HepG2 (cell line): Measurements from ENCODE around the gene PDIA5.

Experiments
- BRD4 ChIP-seq: sonication (generic); formaldehyde crosslinking; IDR thresholded peaks from 2 replicates; pipeline ENCODE4 v1.4.0; 2020; ENCODE audit warnings: missing genetic modification reagents
- CTCF ChIP-seq: sonication (generic); formaldehyde crosslinking; IDR thresholded peaks from 2 replicates; pipeline ENCODE4 v1.5.0; 2020; ENCODE audit warnings: mild to moderate bottlenecking, missing genetic modification reagents, moderate library complexity
- HNF4A ChIP-seq: sonication (generic); formaldehyde crosslinking; IDR thresholded peaks from 2 replicates; pipeline ENCODE4 v1.4.0; 2020; ENCODE audit warnings: missing genetic modification reagents
- MAFF ChIP-seq: IDR thresholded peaks from 2 replicates; pipeline ENCODE4 v1.6.1; 2011; ENCODE audit warnings: low read depth, low read length, improper control_type of control experiment
- NCOA1 ChIP-seq: sonication (generic); formaldehyde crosslinking; IDR thresholded peaks from 2 replicates; pipeline ENCODE4 v1.9.0; 2021; ENCODE audit warnings: missing genetic modification reagents
- NFYC ChIP-seq: IDR thresholded peaks from 2 replicates; pipeline ENCODE4 v1.6.1; 2016; ENCODE audit warnings: missing genetic modification reagents, missing compliant biosample characterization
- POLR2AphosphoS5 ChIP-seq: IDR thresholded peaks from 2 replicates; pipeline ENCODE4 v1.6.1; 2012; ENCODE audit warnings: low read depth, low read length
- RFX5 ChIP-seq: IDR thresholded peaks from 2 replicates; pipeline ENCODE4 v1.6.1; 2011; ENCODE audit warnings: low read depth, low read length, improper control_type of control experiment
- ZNF776 ChIP-seq: sonication (generic); formaldehyde crosslinking; IDR thresholded peaks from 2 replicates; pipeline ENCODE4 v1.4.0; 2020; ENCODE audit warnings: mild to moderate bottlenecking, missing genetic modification reagents
- TF ChIP-seq, protein P1 (sequence below): sonication (generic); formaldehyde crosslinking; IDR thresholded peaks from 2 replicates; pipeline ENCODE4 v1.8.1; 2022; ENCODE audit warnings: low read depth, mild to moderate bottlenecking, missing genetic modification reagents
- TF ChIP-seq, protein P2 (sequence below): sonication (generic); formaldehyde crosslinking; conservative IDR thresholded peaks from 2 replicates; pipeline ENCODE4 v1.4.0; 2020; ENCODE audit warnings: mild to moderate bottlenecking, missing genetic modification reagents, moderate library complexity
- TF ChIP-seq, protein P3 (sequence below), 2 experiments: IDR thresholded peaks; 2 replicates each; pipeline ENCODE4 v1.6.1; 2011 to 2012; ENCODE audit warnings: low read length in 2 of 2, borderline replicate concordance in 1 of 2, low read depth in 1 of 2, mild to moderate bottlenecking in 1 of 2, moderate library complexity in 1 of 2

DNA sequence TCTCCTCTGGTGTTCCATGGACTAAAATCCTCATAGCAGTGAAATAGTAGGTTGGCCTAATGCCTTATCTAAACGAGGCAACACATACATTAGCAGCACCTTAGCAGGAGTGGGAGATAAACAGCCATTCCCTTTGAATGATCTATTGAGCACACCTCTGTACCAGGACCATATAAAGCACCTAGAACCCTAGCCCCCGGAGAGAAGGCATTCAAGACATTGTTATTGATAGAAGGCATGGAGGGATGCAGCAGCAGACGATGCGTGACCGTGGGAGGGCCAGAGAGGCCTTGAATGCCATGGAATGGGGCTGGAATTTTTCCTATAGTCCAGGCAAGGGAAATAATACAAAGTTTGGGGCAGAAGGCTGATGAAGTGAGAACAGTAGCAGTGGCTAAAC is 32.7 kb upstream of the PDIA5 start:
- TF ChIP-seq ZNF776 (CRISPR knock-in tag) (no peak), HNF4A (CRISPR knock-in tag) (no peak), NCOA1 (CRISPR knock-in tag) (no peak), BRD4 (no peak), RFX5 (no peak), NFYC (no peak), MAFF (no peak), POLR2AphosphoS5 (no peak), CTCF (CRISPR knock-in tag) (no peak)
- TF ChIP-seq, protein P1, sequence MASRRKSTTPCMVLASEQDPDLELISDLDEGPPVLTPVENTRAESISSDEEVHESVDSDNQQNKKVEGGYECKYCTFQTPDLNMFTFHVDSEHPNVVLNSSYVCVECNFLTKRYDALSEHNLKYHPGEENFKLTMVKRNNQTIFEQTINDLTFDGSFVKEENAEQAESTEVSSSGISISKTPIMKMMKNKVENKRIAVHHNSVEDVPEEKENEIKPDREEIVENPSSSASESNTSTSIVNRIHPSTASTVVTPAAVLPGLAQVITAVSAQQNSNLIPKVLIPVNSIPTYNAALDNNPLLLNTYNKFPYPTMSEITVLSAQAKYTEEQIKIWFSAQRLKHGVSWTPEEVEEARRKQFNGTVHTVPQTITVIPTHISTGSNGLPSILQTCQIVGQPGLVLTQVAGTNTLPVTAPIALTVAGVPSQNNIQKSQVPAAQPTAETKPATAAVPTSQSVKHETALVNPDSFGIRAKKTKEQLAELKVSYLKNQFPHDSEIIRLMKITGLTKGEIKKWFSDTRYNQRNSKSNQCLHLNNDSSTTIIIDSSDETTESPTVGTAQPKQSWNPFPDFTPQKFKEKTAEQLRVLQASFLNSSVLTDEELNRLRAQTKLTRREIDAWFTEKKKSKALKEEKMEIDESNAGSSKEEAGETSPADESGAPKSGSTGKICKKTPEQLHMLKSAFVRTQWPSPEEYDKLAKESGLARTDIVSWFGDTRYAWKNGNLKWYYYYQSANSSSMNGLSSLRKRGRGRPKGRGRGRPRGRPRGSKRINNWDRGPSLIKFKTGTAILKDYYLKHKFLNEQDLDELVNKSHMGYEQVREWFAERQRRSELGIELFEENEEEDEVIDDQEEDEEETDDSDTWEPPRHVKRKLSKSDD (CRISPR knock-in tag) = no peak
- TF ChIP-seq, protein P2, sequence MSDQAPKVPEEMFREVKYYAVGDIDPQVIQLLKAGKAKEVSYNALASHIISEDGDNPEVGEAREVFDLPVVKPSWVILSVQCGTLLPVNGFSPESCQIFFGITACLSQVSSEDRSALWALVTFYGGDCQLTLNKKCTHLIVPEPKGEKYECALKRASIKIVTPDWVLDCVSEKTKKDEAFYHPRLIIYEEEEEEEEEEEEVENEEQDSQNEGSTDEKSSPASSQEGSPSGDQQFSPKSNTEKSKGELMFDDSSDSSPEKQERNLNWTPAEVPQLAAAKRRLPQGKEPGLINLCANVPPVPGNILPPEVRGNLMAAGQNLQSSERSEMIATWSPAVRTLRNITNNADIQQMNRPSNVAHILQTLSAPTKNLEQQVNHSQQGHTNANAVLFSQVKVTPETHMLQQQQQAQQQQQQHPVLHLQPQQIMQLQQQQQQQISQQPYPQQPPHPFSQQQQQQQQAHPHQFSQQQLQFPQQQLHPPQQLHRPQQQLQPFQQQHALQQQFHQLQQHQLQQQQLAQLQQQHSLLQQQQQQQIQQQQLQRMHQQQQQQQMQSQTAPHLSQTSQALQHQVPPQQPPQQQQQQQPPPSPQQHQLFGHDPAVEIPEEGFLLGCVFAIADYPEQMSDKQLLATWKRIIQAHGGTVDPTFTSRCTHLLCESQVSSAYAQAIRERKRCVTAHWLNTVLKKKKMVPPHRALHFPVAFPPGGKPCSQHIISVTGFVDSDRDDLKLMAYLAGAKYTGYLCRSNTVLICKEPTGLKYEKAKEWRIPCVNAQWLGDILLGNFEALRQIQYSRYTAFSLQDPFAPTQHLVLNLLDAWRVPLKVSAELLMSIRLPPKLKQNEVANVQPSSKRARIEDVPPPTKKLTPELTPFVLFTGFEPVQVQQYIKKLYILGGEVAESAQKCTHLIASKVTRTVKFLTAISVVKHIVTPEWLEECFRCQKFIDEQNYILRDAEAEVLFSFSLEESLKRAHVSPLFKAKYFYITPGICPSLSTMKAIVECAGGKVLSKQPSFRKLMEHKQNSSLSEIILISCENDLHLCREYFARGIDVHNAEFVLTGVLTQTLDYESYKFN = no peak
- TF ChIP-seq, protein P3, sequence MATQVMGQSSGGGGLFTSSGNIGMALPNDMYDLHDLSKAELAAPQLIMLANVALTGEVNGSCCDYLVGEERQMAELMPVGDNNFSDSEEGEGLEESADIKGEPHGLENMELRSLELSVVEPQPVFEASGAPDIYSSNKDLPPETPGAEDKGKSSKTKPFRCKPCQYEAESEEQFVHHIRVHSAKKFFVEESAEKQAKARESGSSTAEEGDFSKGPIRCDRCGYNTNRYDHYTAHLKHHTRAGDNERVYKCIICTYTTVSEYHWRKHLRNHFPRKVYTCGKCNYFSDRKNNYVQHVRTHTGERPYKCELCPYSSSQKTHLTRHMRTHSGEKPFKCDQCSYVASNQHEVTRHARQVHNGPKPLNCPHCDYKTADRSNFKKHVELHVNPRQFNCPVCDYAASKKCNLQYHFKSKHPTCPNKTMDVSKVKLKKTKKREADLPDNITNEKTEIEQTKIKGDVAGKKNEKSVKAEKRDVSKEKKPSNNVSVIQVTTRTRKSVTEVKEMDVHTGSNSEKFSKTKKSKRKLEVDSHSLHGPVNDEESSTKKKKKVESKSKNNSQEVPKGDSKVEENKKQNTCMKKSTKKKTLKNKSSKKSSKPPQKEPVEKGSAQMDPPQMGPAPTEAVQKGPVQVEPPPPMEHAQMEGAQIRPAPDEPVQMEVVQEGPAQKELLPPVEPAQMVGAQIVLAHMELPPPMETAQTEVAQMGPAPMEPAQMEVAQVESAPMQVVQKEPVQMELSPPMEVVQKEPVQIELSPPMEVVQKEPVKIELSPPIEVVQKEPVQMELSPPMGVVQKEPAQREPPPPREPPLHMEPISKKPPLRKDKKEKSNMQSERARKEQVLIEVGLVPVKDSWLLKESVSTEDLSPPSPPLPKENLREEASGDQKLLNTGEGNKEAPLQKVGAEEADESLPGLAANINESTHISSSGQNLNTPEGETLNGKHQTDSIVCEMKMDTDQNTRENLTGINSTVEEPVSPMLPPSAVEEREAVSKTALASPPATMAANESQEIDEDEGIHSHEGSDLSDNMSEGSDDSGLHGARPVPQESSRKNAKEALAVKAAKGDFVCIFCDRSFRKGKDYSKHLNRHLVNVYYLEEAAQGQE (IDR thresholded peaks at IDR 0.05; ENCODE audit: borderline replicate concordance in 1 of 2, low read depth in 1 of 2, low read length in 2 of 2) = no peak
